ENCODE measurements around the gene MSI2. TPM values are rescaled to one million over a fixed set of nuclear protein-coding genes. Genes with fewer than 3 reads are reported as not detected.

MSI2 gene
- total RNA-seq, 1 experiment from 2014 or later, result 29.4 TPM

DNA sequence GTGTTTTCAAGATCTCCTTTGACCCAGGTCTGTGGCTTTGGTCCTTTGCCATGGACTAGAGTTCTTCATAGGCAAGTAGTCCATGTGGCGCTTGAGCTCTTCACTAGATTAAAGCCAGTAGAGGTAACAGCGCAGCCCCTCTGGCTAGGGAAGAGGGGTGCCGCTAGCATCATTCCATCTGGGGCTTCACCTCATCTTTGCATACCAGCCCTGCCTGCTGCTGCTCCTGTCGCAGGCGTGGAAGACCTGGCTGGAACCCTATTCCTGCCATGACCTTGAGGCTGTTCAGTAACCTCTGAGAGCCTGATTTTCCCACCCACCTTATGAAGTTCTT lies 198.4 kb downstream of the MSI2 start:
- DNase-seq (ENCODE audit: low read depth), result no peak

GRCh38 chr17:57455063-57455914 lies 199.0 kb downstream of the MSI2 start:
- peak; percentile 68 for DNase-seq (ENCODE audit: low read depth)

GRCh38 chr17:57456622-57457021 lies 200.3 kb downstream of the MSI2 start:
- DNase-seq (ENCODE audit: low read depth), result no peak

DNA sequence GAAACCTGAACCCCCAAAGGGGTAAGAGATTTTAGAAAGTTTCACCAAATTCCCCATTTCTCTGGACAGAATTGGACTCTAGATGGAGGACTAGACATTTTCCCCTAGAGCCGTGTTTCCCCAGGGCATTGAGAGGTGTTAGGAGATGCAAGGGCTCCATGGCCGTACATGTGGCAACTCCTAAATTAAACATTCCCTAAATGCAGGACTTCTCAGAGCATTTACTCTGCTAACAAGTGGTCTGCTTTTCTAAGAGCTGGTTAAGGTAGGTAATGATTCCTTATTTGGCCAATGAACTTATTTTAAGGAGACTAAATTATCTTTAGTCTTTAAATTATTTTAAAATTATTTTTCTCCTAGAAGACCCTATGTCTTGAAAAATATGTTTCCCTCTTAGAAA lies 200.9 kb downstream of the MSI2 start:
- DNase-seq (ENCODE audit: low read depth), result no peak

DNA sequence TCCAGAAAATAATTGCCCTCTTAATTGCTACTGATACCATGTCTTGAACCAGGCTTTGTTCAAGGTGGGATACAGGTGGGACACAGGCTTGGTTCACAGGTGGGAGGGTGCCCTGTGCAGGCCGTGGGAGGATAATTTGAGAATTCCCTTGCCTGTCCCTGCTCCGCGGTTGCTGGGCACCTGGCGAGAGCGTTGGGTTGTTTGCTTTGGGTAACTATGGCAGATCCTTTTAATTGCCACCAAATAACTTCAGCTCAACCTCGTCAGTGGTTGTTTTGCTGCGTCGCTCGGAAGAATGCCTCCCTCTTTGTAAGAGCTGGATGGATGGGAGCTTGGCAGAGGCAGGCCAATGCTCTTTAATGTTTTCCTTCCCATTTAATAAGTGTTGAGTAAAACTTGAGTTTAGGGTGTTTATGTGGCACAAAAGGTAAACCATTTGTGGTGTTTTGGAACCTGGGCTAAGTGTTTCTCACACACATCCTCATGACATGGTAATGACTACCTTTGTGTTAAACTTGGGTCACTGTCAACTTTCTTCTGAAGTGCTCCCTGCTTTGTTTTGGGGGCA lies 202.5 kb downstream of the MSI2 start:
- DNase-seq (ENCODE audit: low read depth), result no peak

DNA sequence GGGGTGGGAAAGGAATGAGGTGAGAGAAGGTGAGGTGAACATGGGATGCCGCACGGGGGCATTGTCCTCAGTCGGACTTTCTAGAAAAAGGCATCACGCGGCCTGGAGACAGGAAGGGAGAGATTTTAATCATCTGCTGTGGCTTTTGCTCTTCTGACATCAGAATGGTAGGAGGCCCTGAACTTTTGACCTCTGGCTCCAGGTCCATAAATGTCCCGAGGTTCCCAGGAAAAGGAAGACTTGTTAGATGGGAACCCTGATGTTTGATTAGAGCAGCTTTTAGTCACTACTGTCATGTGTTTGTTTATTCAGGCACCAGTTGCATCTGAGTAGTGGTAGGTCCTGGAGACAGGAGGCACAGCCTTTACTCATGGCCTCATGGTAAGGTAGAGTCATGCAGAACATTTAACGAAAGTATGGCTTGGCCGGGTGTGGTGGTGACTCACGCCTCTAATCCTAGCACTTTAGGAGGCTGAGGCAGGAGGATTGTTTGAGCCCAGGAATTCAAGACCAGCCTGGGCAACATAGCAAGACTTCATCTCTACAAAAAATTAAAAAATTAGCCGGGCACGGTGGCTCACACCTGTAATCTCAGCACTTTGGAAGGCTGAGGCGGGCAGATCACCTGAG lies 203.1 kb downstream of the MSI2 start:
- DNase-seq (ENCODE audit: low read depth), result peak; percentile 93

GRCh38 chr17:57461082-57461481 lies 204.8 kb downstream of the MSI2 start:
- DNase-seq (ENCODE audit: low read depth), result peak; percentile 75

DNA sequence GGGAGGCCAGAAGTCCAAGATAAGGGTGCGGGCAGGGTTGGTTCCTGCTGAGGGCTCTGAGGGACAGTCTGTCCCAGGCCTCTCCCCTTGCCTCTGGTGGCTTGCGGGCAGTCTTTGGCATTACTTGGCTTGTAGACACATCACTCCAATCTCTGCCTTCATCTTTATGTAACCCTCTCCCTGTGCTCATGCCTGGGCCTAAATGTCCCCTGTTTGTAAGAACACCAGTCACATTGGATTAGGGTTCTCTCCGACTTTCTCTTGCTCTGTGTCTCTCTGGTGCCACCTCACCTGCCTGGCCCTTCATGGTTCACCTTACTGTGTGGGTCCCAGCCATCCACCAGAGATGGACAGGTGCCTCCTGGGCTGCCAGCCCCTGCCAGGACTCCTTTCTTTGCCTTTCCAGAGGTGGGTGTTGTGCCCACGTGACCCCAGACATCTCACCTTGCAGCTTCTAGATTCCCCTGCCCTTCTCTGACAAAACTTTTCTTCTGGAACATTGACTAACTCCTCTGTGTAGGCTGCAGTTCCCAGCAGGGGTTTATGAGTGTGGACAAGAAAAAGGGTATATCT lies 205.8 kb downstream of the MSI2 start:
- DNase-seq (ENCODE audit: low read depth), result no peak

- peak; percentile 91 for DNase-seq (ENCODE audit: low read depth)
Measured at GRCh38 chr17:57463103-57463885, 207.0 kb downstream of the MSI2 start.

DNA sequence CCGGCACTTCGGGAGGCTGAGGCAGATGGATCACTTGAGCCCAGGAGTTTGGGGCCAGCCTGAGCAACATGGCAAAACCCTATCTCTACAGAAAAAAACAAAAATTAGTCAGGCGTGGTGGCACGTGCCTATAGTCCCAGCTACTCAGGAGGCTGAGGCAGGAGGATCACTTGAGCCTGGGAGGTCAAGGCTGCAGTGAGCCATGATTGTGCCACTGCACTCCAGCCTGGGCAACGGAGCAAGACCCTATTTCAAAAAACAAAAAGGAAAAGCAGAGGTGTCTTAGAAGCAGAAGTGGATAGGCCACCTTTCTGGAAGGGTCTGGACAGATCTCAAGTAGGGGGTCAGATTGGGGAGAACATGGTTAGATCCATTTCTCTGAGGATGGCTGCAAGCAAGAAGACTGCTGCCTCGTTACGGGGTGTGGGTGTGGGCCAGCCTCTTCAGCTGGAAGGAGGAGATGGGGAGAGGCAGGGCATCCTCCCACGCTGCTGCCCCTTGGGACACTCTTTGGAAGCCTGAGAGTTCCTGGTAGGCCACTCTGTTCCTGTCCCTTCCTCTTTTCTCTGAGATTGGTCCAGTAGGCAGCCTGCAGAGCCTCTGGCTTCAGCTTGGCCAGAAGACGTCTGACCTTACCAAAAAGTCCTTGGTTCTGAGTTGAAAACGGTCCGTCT lies 208.0 kb downstream of the MSI2 start:
- no peak for DNase-seq (ENCODE audit: low read depth)

GRCh38 chr17:57465610-57466009 lies 209.3 kb downstream of the MSI2 start:
- DNase-seq (ENCODE audit: low read depth), result no peak

GRCh38 chr17:57466017-57466471 lies 209.7 kb downstream of the MSI2 start:
- DNase-seq (ENCODE audit: low read depth), result no peak

DNA sequence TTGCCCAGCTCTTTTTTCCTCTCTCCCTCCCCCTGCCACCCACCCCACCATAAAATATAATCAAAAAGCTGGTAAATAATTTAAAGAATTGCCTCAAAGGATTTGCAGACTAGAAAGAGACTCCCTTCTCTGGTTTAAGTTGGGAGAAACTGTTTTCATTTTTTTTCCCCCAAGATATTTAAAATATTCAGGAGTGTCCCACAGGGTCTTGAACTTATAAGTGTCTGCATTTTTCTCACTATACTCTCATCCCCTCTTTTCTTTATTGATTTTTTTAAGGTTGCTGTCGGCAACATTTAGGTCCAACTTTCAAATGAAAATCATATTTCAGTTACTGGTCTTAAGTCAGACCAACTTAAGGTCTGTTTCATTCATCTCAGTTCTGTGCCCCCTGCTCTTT lies 210.2 kb downstream of the MSI2 start:
- no peak for DNase-seq (ENCODE audit: low read depth)

GRCh38 chr17:57467226-57467625 lies 210.9 kb downstream of the MSI2 start:
- DNase-seq (ENCODE audit: low read depth), result no peak

DNA sequence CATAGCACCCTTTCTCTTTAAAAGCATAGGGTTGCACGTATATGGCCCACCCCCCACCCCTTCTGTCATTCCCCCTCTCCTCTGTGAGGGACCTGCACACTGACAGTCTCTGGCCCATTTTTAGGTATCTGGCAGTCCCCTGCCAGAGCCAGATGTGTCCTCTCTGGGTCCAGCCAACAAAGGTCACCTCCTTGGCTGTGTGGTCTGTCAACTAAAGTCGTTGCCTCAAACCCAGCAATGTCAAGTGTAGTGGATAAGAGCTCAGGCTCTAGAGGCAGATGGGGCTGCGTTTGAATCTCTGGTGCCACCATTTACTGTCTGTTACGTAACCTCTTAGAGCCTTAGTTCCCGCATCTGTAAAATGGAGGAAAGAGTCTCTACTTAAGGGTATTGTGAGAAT lies 211.5 kb downstream of the MSI2 start:
- DNase-seq (ENCODE audit: low read depth), result no peak

GRCh38 chr17:57468932-57469775 lies 212.8 kb downstream of the MSI2 start:
- no peak for DNase-seq (ENCODE audit: low read depth)

DNA sequence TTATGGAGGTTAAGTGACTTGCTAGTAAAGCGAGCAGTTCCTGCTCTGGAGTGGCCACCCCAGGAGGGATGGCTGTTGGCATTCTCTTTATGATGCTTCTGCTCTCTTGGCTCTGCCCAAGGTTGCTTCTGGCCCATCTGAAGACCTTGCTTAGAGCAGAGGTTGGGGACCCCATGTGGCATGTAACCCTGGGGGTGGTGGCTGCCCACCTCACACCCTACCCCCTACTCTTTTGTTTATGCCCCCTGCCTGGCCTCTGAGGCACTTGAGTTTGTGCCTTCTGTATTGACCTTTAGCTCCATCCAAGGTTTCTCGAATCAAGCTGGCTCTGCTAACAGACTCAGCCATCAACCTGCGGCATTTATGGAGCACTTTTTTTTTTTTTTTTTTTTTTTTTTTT lies 214.6 kb downstream of the MSI2 start:
- no peak for DNase-seq (ENCODE audit: low read depth)

GRCh38 chr17:57471868-57472368 lies 215.6 kb downstream of the MSI2 start:
- DNase-seq (ENCODE audit: low read depth), result no peak

GRCh38 chr17:57475796-57476195 lies 219.5 kb downstream of the MSI2 start:
- no peak for DNase-seq (ENCODE audit: low read depth)

All from RPMI7951 (cell line).